ENCODE measurements around the gene EML4. TPM values are rescaled to one million over a fixed set of nuclear protein-coding genes. Genes with fewer than 3 reads are reported as not detected.
"Not testable (repeated sequence)": the region's sequence is repeated elsewhere in the genome, so short reads cannot be mapped to it uniquely, and the experiment has no call there.

Gene EML4
- total and polyA plus RNA-seq, 10 donors, result 25.4 to 176 (median 88.2) TPM

GRCh38 chr2:42125841-42126594 lies 43.1 kb upstream of the EML4 start:
- peaks cover 53 to 87% (median 75%) of the 10 kb centered on the region in 6 donors for H3K4me1 ChIP-seq
- no peak for DNase-seq
- H3K27ac ChIP-seq, result peak overlapping the region; percentile 4 to 82 (median 70)
- no peak overlapping the region for H3K4me3 ChIP-seq
- no peaks in the 10 kb centered on the region for H3K27me3 ChIP-seq (replicated peaks in 1 of 7)
- intact Hi-C loops (cut with DNase I; ENCODE audit: low total_unique reads), result no loop called here
- H3K36me3 ChIP-seq, result no peaks in the 10 kb centered on the region
- H3K9me3 ChIP-seq, result peaks cover 0 to 11% (median 0%) of the 10 kb centered on the region in 8 donors
- WGBS, 5 donors, result 48 to 62% (median 57%) methylated on average over 10 of the region's 10 CpGs
- TF ChIP-seq POLR2A (IDR thresholded peaks at IDR 0.05) (no peak), POLR2AphosphoS5 (IDR thresholded peaks at IDR 0.05) (no peak)
- TF ChIP-seq, protein P1, sequence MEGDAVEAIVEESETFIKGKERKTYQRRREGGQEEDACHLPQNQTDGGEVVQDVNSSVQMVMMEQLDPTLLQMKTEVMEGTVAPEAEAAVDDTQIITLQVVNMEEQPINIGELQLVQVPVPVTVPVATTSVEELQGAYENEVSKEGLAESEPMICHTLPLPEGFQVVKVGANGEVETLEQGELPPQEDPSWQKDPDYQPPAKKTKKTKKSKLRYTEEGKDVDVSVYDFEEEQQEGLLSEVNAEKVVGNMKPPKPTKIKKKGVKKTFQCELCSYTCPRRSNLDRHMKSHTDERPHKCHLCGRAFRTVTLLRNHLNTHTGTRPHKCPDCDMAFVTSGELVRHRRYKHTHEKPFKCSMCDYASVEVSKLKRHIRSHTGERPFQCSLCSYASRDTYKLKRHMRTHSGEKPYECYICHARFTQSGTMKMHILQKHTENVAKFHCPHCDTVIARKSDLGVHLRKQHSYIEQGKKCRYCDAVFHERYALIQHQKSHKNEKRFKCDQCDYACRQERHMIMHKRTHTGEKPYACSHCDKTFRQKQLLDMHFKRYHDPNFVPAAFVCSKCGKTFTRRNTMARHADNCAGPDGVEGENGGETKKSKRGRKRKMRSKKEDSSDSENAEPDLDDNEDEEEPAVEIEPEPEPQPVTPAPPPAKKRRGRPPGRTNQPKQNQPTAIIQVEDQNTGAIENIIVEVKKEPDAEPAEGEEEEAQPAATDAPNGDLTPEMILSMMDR (IDR thresholded peaks at IDR 0.05 in 8 of 11, conservative IDR thresholded peaks at IDR 0.05 in 3 of 11), result no peak

GRCh38 chr2:42126873-42127272 lies 42.3 kb upstream of the EML4 start:
- 72 to 86% (median 76%) methylated on average over 10 of the region's 10 CpGs for WGBS, 5 donors
- Histone ChIP-seq H3K4me1 (peaks cover 54 to 95% (median 80%) of the 10 kb centered on the region in 6 donors), H3K4me3 (peak overlapping the region in 1 of 8 donors; percentile 21), H3K27ac (peak overlapping the region; percentile 29 to 87 (median 70))
- H3K9me3 ChIP-seq; intact Hi-C loops (cut with DNase I; ENCODE audit: low total_unique reads); H3K27me3 ChIP-seq (replicated peaks in 1 of 7); H3K36me3 ChIP-seq; DNase-seq: not testable (repeated sequence)

DNA sequence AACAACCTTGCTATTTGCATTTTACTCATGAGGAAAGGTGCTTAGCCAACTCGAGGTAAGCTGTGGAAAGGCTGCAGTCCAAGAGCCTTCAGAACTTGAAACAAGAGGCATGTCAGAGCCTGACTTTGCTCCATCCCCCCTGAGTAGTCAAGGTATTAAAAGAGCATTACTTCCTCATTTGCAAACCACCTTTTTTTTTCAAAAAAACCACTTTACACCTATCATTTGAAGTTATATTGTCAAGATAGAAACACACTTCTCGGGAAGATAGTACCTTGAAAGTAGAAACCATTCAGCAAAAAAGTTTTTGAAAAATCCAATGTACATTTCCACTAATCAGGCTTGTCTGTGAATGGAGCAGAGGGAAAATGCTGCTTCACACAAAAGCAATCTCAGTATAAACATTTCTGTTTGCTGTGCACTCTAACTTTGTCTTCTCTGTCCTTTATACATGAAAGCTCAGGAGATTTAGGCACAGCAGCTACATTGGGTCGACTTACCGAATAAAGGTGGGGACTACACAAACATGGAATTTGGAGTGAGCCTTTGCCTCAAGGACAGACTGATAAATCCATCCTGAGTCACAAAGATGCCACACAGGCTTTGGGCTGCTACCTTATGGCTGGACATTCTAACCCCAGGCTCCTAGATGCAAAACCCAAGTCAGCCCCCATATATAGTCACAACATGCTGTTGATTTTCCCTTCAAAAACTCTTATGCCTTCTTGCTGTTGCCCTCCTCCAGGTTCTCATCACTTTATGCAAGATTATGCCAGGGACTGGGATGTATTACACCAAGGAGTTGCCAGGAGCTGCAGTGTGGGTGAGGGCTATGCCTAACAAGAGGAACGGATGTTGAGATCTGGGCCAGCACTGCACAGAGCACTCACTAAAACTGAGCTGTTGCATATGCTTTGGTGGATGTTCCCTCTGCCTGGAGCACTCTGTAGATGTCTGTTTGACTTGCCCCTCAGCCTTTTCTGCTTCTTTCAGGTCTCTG lies 41.4 kb upstream of the EML4 start:
- Histone ChIP-seq H3K36me3 (no peaks in the 10 kb centered on the region), H3K27me3 (replicated peaks in 1 of 7) (no peaks in the 10 kb centered on the region), H3K9me3 (no peaks in the 10 kb centered on the region), H3K4me3 (peak overlapping the region in 1 of 8 donors; percentile 21), H3K27ac (peak overlapping the region; percentile 48 to 87 (median 70)), H3K4me1 (peaks cover 62 to 100% (median 88%) of the 10 kb centered on the region in 6 donors)
- DNase-seq, result no peak
- 35 to 50% (median 43%) methylated on average over 5 of the region's 5 CpGs for WGBS, 5 donors
- TF ChIP-seq POLR2A (IDR thresholded peaks at IDR 0.05), result no peak
- TF ChIP-seq POLR2AphosphoS5 (IDR thresholded peaks at IDR 0.05), result peak in 1 of 3 donors; percentile 24
- intact Hi-C loops (cut with DNase I; ENCODE audit: low total_unique reads), result no loop called here

DNA sequence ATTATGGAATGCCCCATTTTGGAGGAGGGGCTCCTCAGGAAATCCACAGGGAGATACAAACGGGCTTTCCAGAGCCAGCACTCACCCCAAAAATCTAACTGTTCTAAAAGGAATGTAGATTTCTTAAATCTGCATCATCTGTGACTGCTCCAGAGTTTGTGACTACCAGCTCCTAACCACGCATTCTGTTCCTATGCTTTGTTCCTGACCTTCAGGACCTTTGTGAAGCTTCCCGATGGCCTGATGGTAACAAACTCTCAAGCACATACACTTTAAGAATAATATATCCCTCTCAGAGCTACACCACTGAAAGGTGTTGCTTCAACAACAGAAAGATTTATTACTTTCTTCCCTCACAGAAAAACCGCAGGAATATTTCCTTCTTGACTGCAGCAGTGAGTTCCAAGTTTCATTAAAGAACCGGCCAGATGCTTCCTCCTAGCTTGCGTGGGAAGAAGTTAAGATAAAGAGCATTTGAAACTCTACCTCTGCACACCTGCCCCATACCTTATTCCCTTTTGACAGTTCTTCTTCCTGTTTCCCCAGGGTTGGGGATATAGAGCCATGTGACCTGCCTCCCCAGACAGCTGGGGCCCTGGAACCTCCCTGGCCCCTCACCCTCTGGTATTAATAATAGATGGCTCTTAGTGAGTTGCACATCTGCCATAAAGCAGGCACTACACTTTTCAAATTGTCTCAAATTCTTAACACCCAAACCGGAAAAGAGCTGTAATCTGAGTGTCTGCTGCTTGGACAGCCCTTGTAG lies 40.2 kb upstream of the EML4 start:
- H3K9me3 ChIP-seq, result no peaks in the 10 kb centered on the region
- peaks cover 66 to 100% (median 90%) of the 10 kb centered on the region in 6 donors for H3K4me1 ChIP-seq
- no peak overlapping the region for H3K4me3 ChIP-seq
- TF ChIP-seq, protein P1 (IDR thresholded peaks at IDR 0.05 in 8 of 11, conservative IDR thresholded peaks at IDR 0.05 in 3 of 11), result no peak
- peak overlapping the region; percentile 48 to 87 (median 70) for H3K27ac ChIP-seq
- no peaks in the 10 kb centered on the region for H3K36me3 ChIP-seq
- no peak for DNase-seq
- no peaks in the 10 kb centered on the region for H3K27me3 ChIP-seq (replicated peaks in 1 of 7)
- intact Hi-C loops (cut with DNase I; ENCODE audit: low total_unique reads), result no loop called here
- 23 to 44% (median 28%) methylated on average over 7 of the region's 7 CpGs for whole genome bisulfite sequencing, 5 donors

All from spleen (tissue), 11 donors.